ENCODE data around the gene ST8SIA2.

DNA sequence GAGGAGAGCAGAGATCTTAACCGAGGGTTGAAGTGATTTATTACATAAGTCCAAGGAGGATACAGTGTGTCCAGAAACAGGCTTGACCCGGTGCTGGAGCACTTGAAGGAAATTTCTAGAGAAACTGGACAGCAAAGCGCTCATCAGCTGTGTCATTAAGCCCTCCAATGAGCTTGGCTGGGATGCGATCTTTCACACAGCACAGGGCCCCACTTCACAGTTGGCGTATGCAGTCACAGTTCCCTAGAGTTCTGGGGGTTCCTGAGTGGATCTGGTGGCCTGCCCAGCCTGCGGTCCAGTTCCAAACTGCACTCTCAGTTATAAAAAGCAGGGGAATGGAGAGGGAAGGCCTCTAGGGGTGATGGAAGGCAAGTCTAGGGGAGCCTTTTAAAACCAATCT, 13.6 kb downstream of the ST8SIA2 start:
- no peak for TF ChIP-seq EZH2 (IDR thresholded peaks at IDR 0.05; ENCODE audit: insufficient read depth, poor library complexity, severe bottlenecking)
- no peak for TF ChIP-seq EZH2phosphoT487 (IDR thresholded peaks at IDR 0.05; ENCODE audit: insufficient read depth, low read depth)
